Measurements from ENCODE around the gene MPPED1. TPM values are rescaled to one million over a fixed set of nuclear protein-coding genes. Genes with fewer than 3 reads are reported as not detected.

Gene MPPED1
- total RNA-seq, 1 experiment from 2014 or later, result not detected

GRCh38 chr22:43434928-43435311 is 23.1 kb downstream of the MPPED1 start:
- H4K20me1 ChIP-seq (ENCODE audit: insufficient read depth), result no peaks in the 10 kb centered on the region
- CTCF ChIA-PET, result no interaction called here
- no peak overlapping the region for H3K4me3 ChIP-seq
- no TSS peak for BruUV-seq (replicated peaks)
- no peak overlapping the region for H2AFZ ChIP-seq
- peaks cover 93% of the 10 kb centered on the region for H3K27me3 ChIP-seq (ENCODE audit: insufficient read depth, low read depth)
- no peaks in the 10 kb centered on the region for H3K36me3 ChIP-seq (ENCODE audit: low read depth)
- POLR2A ChIA-PET (ENCODE audit: unreplicated experiment), result no interaction called here
- H3F3A ChIP-seq (ENCODE audit: insufficient read depth, low read depth), result no peaks in the 10 kb centered on the region
- no peaks in the 10 kb centered on the region for H3K9me3 ChIP-seq (ENCODE audit: insufficient read depth, low read depth)
- no peaks in the 10 kb centered on the region for H3K9me2 ChIP-seq (ENCODE audit: insufficient read depth)
- DNase-seq, result no peak
- no peak overlapping the region for H3K4me2 ChIP-seq
- H3K4me1 ChIP-seq (replicated peaks; ENCODE audit: insufficient read depth), result no peaks in the 10 kb centered on the region
- no peak overlapping the region for H3K27ac ChIP-seq
- intact Hi-C loops (cut with micrococcal nuclease; ENCODE audit: unreplicated experiment), result no loop called here
- TF ChIP-seq EZH2 (IDR thresholded peaks at IDR 0.05; ENCODE audit: low read depth), result no peak
- no peak for TF ChIP-seq CTCF (conservative IDR thresholded peaks at IDR 0.05)
- H3K79me2 ChIP-seq (ENCODE audit: low read depth), result no peaks in the 10 kb centered on the region

GRCh38 chr22:43435851-43436811 is 24.3 kb downstream of the MPPED1 start:
- intact Hi-C loops (cut with micrococcal nuclease; ENCODE audit: unreplicated experiment), result no loop called here
- no peak for TF ChIP-seq CTCF (conservative IDR thresholded peaks at IDR 0.05)
- no peak for TF ChIP-seq EZH2 (IDR thresholded peaks at IDR 0.05; ENCODE audit: low read depth)
- ChIA-PET CTCF (no interaction called here), POLR2A (ENCODE audit: unreplicated experiment) (no interaction called here)
- no peak for DNase-seq
- H3K9me3 ChIP-seq (ENCODE audit: insufficient read depth, low read depth), result no peaks in the 10 kb centered on the region
- no peak overlapping the region for H3K27ac ChIP-seq
- H3K4me3 ChIP-seq, result no peak overlapping the region
- no peak overlapping the region for H2AFZ ChIP-seq
- H3K27me3 ChIP-seq (ENCODE audit: insufficient read depth, low read depth), result peaks cover 96% of the 10 kb centered on the region
- no peaks in the 10 kb centered on the region for H3K4me1 ChIP-seq (replicated peaks; ENCODE audit: insufficient read depth)
- H3F3A ChIP-seq (ENCODE audit: insufficient read depth, low read depth), result no peaks in the 10 kb centered on the region
- H3K36me3 ChIP-seq (ENCODE audit: low read depth), result no peaks in the 10 kb centered on the region
- H3K9me2 ChIP-seq (ENCODE audit: insufficient read depth), result no peaks in the 10 kb centered on the region
- H3K4me2 ChIP-seq, result no peak overlapping the region
- H3K79me2 ChIP-seq (ENCODE audit: low read depth), result no peaks in the 10 kb centered on the region
- H4K20me1 ChIP-seq (ENCODE audit: insufficient read depth), result no peaks in the 10 kb centered on the region
- no TSS peak for BruUV-seq (replicated peaks)

GRCh38 chr22:43436868-43437267 is 25.1 kb downstream of the MPPED1 start:
- Histone ChIP-seq H3K27ac (no peak overlapping the region), H3K27me3 (ENCODE audit: insufficient read depth, low read depth) (peaks cover 96% of the 10 kb centered on the region), H4K20me1 (ENCODE audit: insufficient read depth) (no peaks in the 10 kb centered on the region), H3K4me1 (replicated peaks; ENCODE audit: insufficient read depth) (no peaks in the 10 kb centered on the region), H3K9me3 (ENCODE audit: insufficient read depth, low read depth) (no peaks in the 10 kb centered on the region), H3K36me3 (ENCODE audit: low read depth) (no peaks in the 10 kb centered on the region), H3F3A (ENCODE audit: insufficient read depth, low read depth) (no peaks in the 10 kb centered on the region), H3K4me3 (no peak overlapping the region), H3K79me2 (ENCODE audit: low read depth) (no peaks in the 10 kb centered on the region), H3K4me2 (no peak overlapping the region), H2AFZ (no peak overlapping the region), H3K9me2 (ENCODE audit: insufficient read depth) (no peaks in the 10 kb centered on the region)
- ChIA-PET CTCF (no interaction called here), POLR2A (ENCODE audit: unreplicated experiment) (no interaction called here)
- no TSS peak for BruUV-seq (replicated peaks)
- intact Hi-C loops (cut with micrococcal nuclease; ENCODE audit: unreplicated experiment), result no loop called here
- DNase-seq, result no peak
- TF ChIP-seq CTCF (conservative IDR thresholded peaks at IDR 0.05) (no peak), EZH2 (IDR thresholded peaks at IDR 0.05; ENCODE audit: low read depth) (no peak)
